Retinal pigment epithelial cell (primary cell): Measurements from ENCODE around the gene PTPRN2.

Experiments used
- DNase-seq: peaks from one replicate; pipeline ENCODE4 v3.0.0-alpha.2; 2010; ENCODE audit warnings: low read depth
- H3K4me3 ChIP-seq: 2 replicates; pipeline ENCODE4 v1.5.1; 2011; ENCODE audit warnings: mild to moderate bottlenecking, low read length, control low read depth, moderate library complexity
- TF ChIP-seq, protein P1 (sequence below): conservative IDR thresholded peaks from 2 replicates; pipeline ENCODE4 v1.5.1; 2011; ENCODE audit warnings: low read depth, low read length, control low read depth, inconsistent platforms

The PTPRN2 gene

DNA sequence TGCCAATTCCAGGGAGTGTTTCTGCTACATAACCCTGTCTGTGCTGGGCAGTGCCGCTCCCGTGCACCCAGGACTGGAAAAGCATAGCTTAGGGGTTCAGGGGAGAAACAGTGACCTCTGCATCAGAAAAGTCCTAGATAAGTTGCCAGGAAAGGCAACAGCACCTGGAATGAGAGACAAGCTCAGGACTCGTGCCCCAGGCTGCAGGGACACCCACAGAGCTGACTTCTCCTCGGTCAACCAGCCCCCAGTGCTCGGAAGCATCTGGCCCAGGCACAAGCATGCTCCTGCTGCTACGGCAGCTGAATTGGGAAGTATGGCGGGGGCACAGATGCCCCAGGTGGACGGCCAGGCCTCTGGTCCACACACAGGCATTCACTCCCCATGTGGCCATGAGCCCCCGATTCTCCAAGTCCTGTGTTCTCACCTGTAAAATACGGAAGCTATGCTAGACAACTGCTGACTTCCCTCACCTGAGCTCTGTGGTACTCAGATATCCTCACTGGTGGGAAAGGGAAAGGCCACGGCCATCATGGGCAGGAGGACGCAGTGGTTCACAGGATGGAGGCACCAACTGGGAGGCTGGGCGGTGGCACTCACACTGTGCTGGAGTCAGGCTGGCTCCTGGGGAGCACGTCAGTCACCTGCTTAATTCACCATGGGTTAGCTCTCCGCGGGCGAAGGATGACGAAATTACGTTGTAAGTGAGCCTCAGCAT is 220.5 kb downstream of the PTPRN2 start:
- no peak overlapping the region for H3K4me3 ChIP-seq
- TF ChIP-seq, protein P1, sequence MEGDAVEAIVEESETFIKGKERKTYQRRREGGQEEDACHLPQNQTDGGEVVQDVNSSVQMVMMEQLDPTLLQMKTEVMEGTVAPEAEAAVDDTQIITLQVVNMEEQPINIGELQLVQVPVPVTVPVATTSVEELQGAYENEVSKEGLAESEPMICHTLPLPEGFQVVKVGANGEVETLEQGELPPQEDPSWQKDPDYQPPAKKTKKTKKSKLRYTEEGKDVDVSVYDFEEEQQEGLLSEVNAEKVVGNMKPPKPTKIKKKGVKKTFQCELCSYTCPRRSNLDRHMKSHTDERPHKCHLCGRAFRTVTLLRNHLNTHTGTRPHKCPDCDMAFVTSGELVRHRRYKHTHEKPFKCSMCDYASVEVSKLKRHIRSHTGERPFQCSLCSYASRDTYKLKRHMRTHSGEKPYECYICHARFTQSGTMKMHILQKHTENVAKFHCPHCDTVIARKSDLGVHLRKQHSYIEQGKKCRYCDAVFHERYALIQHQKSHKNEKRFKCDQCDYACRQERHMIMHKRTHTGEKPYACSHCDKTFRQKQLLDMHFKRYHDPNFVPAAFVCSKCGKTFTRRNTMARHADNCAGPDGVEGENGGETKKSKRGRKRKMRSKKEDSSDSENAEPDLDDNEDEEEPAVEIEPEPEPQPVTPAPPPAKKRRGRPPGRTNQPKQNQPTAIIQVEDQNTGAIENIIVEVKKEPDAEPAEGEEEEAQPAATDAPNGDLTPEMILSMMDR = no peak
- DNase-seq = no peak

DNA sequence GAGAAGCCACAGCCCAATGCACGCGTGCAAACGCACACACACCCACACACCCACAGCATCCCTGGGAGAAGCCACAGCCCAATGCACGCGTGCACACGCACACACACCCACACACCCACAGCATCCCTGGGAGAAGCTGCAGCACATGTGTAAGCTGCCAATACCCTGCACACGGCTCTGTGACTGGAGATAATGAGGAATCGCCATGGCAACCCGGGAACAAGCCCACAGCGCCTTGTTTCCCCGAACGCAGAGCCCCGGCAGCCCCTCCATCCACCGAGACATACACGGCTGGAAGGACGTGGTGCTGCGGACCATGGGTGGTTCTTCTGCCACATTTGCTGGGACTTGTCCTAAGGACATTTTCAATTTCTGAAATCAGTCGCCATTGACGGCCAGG is 221.3 kb downstream of the PTPRN2 start:
- no peak for DNase-seq
- H3K4me3 ChIP-seq = no peak overlapping the region
- TF ChIP-seq, protein P1 = no peak

- no peak overlapping the region for H3K4me3 ChIP-seq
- TF ChIP-seq, protein P1 = no peak
- no peak for DNase-seq
Measured at GRCh38 chr7:158365267-158365666, 222.4 kb downstream of the PTPRN2 start.

- TF ChIP-seq, protein P1 = no peak
- H3K4me3 ChIP-seq = no peak overlapping the region
Measured at GRCh38 chr7:158364451-158364850, 223.2 kb downstream of the PTPRN2 start.

DNA sequence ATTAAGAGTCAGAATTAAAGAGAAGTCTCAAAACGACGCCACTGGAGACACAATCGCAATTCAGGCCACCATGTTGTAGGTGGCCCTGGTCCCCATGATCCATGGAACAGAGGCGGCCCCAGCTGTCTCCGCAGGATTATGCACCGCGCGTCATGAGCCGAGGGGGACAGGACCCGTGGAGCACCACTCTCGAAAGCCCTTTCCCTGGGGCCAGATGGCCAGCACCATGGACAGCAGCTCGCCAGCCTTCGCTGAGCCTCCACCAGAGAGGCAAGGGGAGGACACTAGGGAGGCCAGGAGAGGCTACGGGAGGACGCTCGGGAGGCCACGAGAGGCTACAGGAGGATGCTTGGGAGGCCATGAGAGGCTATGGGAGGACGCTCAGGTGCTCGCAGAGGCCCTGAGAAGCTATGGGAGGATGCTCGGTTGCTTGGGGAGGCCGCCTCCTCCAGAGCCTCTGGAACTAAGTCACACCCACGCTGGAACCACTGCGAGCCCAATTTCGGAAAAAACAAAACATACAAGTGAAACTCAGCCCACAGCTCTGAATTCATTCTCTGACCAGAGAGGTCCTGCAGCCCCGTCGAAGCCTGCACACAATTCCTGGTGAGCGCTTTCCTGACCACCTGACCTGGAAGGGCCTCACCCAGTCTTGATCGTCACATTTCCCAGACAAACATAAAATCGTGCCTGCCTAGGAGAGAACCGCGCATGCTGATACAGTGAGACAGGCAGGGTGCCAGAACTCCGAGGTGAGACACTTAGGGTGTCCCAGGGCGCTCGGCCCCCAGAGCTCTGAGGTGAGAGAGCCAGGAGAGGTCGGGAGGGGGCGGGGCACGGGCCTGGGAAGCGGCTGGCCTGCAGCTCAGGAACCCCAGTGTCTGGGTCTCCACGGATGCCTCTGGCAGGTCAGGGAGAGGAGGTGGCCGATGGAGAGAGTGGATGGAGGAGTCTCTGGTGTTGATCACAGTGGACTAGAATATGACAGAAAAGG is 224.4 kb downstream of the PTPRN2 start:
- no peak for DNase-seq
- TF ChIP-seq, protein P1 = no peak
- no peak overlapping the region for H3K4me3 ChIP-seq

More at GRCh38 chr7:158364451-158364850, 223.2 kb downstream of the PTPRN2 start:
- DNase-seq = no peak

GRCh38 chr7:158362001-158362400 is 225.6 kb downstream of the PTPRN2 start:
- no peak for DNase-seq
- no peak overlapping the region for H3K4me3 ChIP-seq
- TF ChIP-seq, protein P1 = no peak
